ENCODE measurements around the gene MTCH1. TPM values are rescaled to one million over a fixed set of nuclear protein-coding genes. Genes with fewer than 3 reads are reported as not detected.

Gene MTCH1
- total and polyA plus RNA-seq, 9 of the 15 experiments (the other 6 are each of a cell fraction or from before 2014, with no cell fraction given): 7.9 to 161 (median 118) TPM

DNA sequence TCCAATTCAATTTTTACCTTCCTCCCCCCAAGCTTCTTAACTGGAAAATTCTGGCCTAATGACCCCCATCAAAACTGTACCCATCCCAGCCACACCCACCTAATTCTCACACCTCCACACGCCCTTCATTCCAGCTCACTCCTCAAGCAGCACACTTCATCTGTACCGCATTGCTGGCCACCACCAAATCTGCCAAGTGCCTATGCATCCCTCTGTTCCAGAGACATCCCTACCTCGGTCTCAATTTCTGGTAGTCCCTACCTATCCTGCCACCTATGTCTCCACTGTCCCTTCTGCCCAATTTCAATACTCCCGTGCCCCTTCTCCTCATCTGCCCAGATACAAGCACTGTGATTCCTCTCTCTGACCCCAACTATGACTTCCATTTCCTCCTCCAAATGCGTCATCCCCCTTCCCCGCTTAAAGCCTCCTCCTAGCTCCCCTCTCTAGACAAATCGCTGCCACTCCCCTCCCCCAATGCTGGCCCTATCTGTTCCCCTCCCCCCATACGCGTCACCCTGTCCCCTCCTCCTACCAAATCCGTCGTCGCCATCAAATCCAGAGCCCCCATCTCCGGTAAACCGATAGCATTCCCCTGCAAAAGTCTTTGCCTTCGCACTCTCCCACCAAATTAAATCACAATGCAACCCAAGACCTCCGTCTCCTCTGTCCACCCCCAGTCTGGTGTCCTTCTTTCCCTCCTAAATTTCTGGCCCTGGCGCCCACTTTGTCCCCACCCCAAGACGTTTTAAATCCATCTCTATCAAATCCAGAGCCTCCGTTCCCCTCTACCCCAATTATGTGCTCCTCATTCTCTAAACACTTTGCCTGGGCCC is 1.2 kb downstream of the MTCH1 start (continued):
- TF ChIP-seq, protein P1, sequence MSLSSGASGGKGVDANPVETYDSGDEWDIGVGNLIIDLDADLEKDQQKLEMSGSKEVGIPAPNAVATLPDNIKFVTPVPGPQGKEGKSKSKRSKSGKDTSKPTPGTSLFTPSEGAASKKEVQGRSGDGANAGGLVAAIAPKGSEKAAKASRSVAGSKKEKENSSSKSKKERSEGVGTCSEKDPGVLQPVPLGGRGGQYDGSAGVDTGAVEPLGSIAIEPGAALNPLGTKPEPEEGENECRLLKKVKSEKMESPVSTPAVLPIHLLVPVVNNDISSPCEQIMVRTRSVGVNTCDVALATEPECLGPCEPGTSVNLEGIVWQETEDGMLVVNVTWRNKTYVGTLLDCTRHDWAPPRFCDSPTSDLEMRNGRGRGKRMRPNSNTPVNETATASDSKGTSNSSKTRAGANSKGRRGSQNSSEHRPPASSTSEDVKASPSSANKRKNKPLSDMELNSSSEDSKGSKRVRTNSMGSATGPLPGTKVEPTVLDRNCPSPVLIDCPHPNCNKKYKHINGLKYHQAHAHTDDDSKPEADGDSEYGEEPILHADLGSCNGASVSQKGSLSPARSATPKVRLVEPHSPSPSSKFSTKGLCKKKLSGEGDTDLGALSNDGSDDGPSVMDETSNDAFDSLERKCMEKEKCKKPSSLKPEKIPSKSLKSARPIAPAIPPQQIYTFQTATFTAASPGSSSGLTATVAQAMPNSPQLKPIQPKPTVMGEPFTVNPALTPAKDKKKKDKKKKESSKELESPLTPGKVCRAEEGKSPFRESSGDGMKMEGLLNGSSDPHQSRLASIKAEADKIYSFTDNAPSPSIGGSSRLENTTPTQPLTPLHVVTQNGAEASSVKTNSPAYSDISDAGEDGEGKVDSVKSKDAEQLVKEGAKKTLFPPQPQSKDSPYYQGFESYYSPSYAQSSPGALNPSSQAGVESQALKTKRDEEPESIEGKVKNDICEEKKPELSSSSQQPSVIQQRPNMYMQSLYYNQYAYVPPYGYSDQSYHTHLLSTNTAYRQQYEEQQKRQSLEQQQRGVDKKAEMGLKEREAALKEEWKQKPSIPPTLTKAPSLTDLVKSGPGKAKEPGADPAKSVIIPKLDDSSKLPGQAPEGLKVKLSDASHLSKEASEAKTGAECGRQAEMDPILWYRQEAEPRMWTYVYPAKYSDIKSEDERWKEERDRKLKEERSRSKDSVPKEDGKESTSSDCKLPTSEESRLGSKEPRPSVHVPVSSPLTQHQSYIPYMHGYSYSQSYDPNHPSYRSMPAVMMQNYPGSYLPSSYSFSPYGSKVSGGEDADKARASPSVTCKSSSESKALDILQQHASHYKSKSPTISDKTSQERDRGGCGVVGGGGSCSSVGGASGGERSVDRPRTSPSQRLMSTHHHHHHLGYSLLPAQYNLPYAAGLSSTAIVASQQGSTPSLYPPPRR (CRISPR knock-in tag; IDR thresholded peaks at IDR 0.05; ENCODE audit: borderline replicate concordance): no peak
- peak; percentile 41; the same call in 1 of the 2 replicates for TF ChIP-seq ARID1B (IDR thresholded peaks at IDR 0.05)
- TF ChIP-seq CCNT2 (IDR thresholded peaks at IDR 0.05; ENCODE audit: borderline replicate concordance, extremely low read depth, insufficient read length, low read depth, low read length): no peak
- 0 out of 2 replicates have a peak, but pooled peaks have one; percentile 22 for TF ChIP-seq PHF21A (IDR thresholded peaks at IDR 0.05; ENCODE audit: borderline replicate concordance, low read depth)
- TF ChIP-seq ATF1 (CRISPR knock-in tag; IDR thresholded peaks at IDR 0.05): no peak
- peak; percentile 70 for TF ChIP-seq ATF1 (tag; IDR thresholded peaks at IDR 0.05)
- TF ChIP-seq, protein P2, sequence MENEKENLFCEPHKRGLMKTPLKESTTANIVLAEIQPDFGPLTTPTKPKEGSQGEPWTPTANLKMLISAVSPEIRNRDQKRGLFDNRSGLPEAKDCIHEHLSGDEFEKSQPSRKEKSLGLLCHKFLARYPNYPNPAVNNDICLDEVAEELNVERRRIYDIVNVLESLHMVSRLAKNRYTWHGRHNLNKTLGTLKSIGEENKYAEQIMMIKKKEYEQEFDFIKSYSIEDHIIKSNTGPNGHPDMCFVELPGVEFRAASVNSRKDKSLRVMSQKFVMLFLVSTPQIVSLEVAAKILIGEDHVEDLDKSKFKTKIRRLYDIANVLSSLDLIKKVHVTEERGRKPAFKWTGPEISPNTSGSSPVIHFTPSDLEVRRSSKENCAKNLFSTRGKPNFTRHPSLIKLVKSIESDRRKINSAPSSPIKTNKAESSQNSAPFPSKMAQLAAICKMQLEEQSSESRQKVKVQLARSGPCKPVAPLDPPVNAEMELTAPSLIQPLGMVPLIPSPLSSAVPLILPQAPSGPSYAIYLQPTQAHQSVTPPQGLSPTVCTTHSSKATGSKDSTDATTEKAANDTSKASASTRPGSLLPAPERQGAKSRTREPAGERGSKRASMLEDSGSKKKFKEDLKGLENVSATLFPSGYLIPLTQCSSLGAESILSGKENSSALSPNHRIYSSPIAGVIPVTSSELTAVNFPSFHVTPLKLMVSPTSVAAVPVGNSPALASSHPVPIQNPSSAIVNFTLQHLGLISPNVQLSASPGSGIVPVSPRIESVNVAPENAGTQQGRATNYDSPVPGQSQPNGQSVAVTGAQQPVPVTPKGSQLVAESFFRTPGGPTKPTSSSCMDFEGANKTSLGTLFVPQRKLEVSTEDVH (IDR thresholded peaks at IDR 0.05; ENCODE audit: low read depth, partially characterized antibody): no peak
- peak; percentile 59 for TF ChIP-seq CREB1 (IDR thresholded peaks at IDR 0.05)
- no peak for TF ChIP-seq CREB1 (CRISPR knock-in tag; IDR thresholded peaks at IDR 0.05)
- TF ChIP-seq TGIF2 (CRISPR knock-in tag; IDR thresholded peaks at IDR 0.05): no peak
- no peak for TF ChIP-seq NRF1 (conservative IDR thresholded peaks at IDR 0.05 in 1 of 2, IDR thresholded peaks at IDR 0.05 in 1 of 2)
- TF ChIP-seq SAFB (IDR thresholded peaks at IDR 0.05; ENCODE audit: borderline replicate concordance, low read depth, low read length): no peak
- TF ChIP-seq HCFC1 (IDR thresholded peaks at IDR 0.05; ENCODE audit: low read depth, low read length): peak; percentile 10; the same call in 1 of the 2 replicates
- TF ChIP-seq ZC3H11A (IDR thresholded peaks at IDR 0.05; ENCODE audit: low read depth, low read length): no peak
- TF ChIP-seq ZNF57 (CRISPR knock-in tag; IDR thresholded peaks at IDR 0.05): no peak
- peak in 1 of 3 experiments; percentile 28 for TF ChIP-seq YY1 (IDR thresholded peaks at IDR 0.05; ENCODE audit: borderline replicate concordance in 1 of 3, control insufficient read depth in 1 of 3, extremely low read depth in 1 of 3, insufficient read depth in 3 of 3, insufficient read length in 1 of 3, insufficient replicate concordance in 2 of 3, low read depth in 1 of 3, low read length in 2 of 3)
- TF ChIP-seq ZNF584 (CRISPR knock-in tag; IDR thresholded peaks at IDR 0.05; ENCODE audit: low read depth): no peak
- no peak for TF ChIP-seq ZNF668 (CRISPR knock-in tag; IDR thresholded peaks at IDR 0.05)
- TF ChIP-seq DNMT1 (IDR thresholded peaks at IDR 0.05): no peak
- 0 out of 2 replicates have a peak, but pooled peaks have one; percentile 70 for TF ChIP-seq GATAD2A (IDR thresholded peaks at IDR 0.05)
- no peak for TF ChIP-seq SAFB2 (IDR thresholded peaks at IDR 0.05; ENCODE audit: borderline replicate concordance, low read depth, low read length, severe bottlenecking)
